HG03108 (cell line): ENCODE measurements around the gene TMEM208.

ENCODE experiments used
- ATAC-seq: cut with Tn5 transposase; IDR thresholded peaks from one replicate; pipeline ENCODE4 v1.9.1; 2021; ENCODE audit warnings: moderate library complexity; ENCODE audit not compliant: unreplicated experiment

Gene TMEM208

GRCh38 chr16:67271446-67271845, 44.5 kb downstream of the TMEM208 start:
- no peak for ATAC-seq

- no peak for ATAC-seq
Observed at GRCh38 chr16:67275321-67275720, 48.4 kb downstream of the TMEM208 start.

GRCh38 chr16:67277294-67277998, 50.5 kb downstream of the TMEM208 start:
- no peak for ATAC-seq

DNA sequence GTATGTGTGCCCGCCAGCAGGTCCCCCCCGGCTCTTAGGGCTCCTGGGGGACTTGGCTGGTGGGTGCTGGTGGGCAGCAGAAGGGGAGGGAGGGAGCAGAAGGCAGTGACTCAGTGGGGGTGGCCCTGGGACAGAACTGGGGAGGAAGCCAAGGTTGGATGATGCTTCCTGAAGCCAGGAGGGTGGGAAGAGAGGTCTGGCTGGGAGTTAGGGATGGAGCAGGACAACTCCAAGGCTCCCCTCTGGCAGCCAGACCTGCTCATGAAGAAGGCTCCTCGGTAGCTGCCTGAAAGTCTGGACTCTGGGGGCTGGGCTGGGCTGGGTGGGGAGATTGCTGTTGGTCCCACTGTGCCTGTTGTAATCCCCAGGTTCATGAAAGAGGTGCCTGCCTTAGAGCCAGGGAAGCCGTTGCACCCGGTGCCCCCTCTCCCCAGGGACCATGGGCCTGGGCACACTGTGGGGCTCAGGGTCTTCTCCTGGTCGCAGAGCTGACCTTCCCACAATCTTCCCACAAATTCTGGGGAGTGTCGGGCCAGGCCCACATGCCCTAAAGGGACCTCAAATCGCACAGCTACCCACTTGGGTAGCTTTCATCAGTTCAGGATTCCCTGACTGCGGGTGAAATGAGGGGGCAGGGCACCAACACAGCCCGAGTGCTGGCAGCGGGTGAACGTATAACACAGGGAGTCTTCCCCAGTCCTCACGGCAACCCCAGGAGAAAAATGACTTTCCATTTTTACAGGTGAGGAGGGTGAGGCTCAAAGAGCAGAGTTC, 51.3 kb downstream of the TMEM208 start:
- no peak for ATAC-seq
